SIG-M5 (cell line): Measurements from ENCODE around the gene EYS.
"Not testable (repeated sequence)": the region's sequence is repeated elsewhere in the genome, so short reads cannot be mapped to it uniquely, and the experiment has no call there.

Experiments
- DNase-seq: peaks from one replicate; lab custom pipeline; 2025; lab: John Stamatoyannopoulos, UW

Gene EYS

DNA sequence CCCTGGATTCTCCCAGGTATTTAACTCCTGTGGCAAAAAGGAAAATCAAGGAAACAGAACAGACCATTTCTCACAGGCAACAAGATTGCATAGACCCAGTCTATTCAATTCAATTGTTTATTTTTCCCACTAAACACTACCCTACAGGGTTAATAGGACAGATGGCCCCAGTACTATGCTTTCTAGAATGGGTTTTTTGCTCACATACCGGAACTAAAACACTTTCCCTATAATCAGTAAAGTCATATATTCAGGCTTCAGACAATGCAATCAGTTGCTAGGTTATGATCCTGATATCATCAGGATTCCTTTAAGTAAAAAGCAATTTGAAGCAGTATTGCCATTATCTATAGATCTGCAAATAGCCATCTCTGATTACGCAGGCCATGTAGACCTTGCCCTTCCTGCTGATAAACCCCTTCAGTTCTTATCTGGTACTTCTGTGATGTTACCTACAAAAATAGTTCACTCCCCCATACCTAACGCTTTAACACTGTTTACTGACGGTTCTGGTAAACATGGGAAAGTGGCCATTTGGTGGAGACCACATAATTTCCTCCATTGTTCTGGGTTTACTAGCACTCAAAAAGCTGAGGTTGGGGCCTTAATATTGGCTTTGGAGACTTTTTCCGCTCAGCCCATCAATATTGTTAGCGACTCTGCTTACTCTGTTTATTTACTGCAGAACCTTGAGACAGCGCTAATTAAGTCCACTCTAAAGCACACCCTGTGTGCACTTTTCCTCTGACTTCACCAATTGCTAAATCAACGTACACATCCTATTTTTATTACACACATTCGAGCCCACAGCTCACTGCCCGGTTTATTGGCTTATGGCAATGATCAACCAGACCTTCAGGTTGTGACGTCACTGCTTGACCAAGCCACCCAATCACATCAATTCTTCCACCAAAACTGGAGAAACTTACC, 1405.5 kb downstream of the EYS start:
- DNase-seq, result no peak

- no peak for DNase-seq
Measured at GRCh38 chr6:64299176-64299575, 1407.8 kb downstream of the EYS start.

GRCh38 chr6:64294034-64294433, 1413.0 kb downstream of the EYS start:
- no peak for DNase-seq

DNA sequence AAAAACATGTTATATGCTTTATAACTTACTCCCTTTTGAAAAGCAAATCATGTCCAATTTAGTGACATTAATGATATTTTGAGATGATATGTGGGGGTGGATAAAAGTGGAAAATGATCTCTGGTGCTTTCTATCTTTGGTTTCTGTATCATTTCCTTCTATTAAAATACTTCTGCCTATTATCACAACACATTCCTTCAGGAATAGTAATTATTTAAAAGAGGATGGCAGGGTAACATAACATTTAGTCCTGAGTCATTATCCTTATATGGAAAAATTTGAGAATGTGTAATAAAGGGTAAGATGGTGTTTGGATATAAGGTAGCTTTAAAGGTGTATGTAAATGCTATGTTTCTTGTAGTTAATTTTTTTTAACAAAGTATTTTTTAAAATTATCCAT, 1413.7 kb downstream of the EYS start:
- DNase-seq, result no peak

- no peak for DNase-seq
Measured at GRCh38 chr6:64290867-64291266, 1416.2 kb downstream of the EYS start.

GRCh38 chr6:64289931-64290330, 1417.1 kb downstream of the EYS start:
- DNase-seq, result no peak

- no peak for DNase-seq
Measured at GRCh38 chr6:64288351-64288750, 1418.7 kb downstream of the EYS start.

- DNase-seq, result no peak
Measured at GRCh38 chr6:64281167-64281566, 1425.9 kb downstream of the EYS start.

- no peak for DNase-seq
Measured at GRCh38 chr6:64280569-64280968, 1426.5 kb downstream of the EYS start.

- no peak for DNase-seq
Measured at GRCh38 chr6:64270083-64270482, 1436.9 kb downstream of the EYS start.

DNA sequence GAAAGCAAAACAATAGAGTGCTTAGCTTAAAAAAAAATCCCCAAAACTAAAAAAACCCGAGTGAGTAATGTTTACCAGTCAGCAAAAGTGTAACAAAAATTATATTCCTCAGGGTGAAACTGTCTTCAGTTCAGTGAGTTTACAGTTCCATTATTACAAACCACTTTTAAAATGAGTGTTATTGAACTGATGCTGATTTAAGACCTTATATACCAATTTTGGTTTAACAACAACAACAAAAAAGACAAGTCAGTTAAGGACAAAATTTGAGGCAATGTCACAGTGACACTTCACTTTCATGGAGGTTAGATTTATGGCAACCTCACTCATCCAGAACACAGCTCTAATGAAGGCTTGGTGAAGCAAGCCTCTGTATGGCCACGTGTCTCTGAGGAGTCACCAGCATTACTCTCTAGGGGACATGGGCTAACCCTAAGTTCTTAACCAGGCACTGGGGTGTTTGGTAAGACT, 1440.6 kb downstream of the EYS start:
- no peak for DNase-seq

- DNase-seq, result no peak
Measured at GRCh38 chr6:64263778-64264177, 1443.2 kb downstream of the EYS start.

- DNase-seq, result no peak
Measured at GRCh38 chr6:64259372-64259771, 1447.7 kb downstream of the EYS start.

- DNase-seq, result no peak
Measured at GRCh38 chr6:64258752-64259151, 1448.3 kb downstream of the EYS start.

DNA sequence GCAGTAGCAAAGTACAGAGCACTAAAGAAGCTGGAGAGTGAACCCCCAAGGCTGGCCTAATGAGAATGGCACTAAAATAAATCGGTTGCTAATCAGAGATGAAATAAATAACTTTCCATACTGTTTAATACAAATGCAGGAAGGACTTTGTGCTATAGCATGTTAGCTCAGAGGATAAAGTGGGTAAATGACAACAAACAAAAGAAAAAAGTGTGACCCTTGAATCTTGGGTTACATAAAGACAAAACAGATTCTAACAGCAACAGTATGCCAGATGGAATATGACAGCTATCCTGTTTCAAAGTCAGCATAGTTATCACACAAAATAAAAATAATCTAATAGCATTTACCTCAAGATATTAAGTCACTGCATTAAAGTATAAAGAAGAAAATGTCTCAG, 1448.7 kb downstream of the EYS start:
- no peak for DNase-seq

DNA sequence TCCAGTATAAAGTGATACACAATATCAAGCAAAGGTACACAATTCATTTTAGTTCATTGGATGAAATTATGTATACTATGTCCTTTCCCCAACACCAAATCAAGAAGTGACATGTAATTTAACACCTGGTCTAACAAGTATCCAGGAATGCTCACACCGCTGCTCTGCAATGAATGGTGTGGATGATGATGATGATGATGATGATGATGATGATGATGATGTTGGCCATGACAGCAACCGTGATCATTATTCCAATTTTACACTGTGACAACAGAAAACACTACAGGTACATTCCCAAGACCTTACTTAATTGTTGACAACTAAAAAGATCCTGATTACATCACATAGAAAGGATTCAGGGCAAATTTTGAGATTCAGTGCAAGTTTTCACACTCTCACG, 1449.4 kb downstream of the EYS start:
- no peak for DNase-seq

GRCh38 chr6:64256483-64256882, 1450.5 kb downstream of the EYS start:
- no peak for DNase-seq

GRCh38 chr6:64255000-64255399, 1452.0 kb downstream of the EYS start:
- DNase-seq, result no peak

- DNase-seq, result no peak
Measured at GRCh38 chr6:64254558-64254957, 1452.5 kb downstream of the EYS start.

GRCh38 chr6:64252256-64252655, 1454.8 kb downstream of the EYS start:
- DNase-seq, result no peak

DNA sequence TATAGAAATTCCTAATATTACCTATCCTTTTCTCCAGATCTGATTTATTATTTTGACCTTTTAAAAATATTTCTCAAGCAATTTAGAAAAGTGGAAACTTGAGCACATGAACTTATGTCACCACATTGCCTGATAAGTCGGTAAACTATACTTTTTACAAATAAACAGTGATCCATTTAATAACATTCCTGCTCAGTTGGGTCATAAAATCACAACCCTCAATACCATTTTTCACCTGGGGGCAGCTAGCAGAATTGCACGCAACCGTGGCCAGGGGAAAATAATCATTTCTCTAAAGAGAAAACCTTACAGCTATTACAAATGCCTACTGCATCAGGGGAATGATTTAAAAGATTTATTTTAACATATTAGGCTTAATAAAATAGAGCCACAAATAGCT, 1456.9 kb downstream of the EYS start:
- DNase-seq, result no peak

GRCh38 chr6:64249115-64249514, 1457.9 kb downstream of the EYS start:
- DNase-seq, result no peak

DNA sequence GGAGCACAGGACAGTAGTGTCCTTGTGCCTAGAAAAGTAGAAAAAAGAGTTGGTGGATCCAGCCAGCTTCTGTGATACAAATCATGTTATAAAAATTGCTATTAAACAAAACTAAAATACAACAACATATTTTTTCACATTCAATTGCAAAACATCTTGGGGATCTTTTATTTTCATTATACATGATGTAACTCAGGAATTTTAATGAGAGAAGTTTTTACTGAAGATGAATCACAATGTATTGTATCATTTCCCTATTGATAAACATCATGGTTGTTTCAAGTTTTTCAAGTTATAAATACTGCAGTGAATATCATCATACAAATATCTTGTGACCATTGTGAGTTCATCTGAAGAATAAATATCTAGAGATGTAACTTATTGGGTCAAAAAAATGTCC, 1463.4 kb downstream of the EYS start:
- DNase-seq, result no peak

- DNase-seq, result not testable (repeated sequence)
Measured at GRCh38 chr6:64238908-64239307, 1468.1 kb downstream of the EYS start.
